K562 (cell line): ENCODE results near the gene TEAD3.

ENCODE experiments used
- SP2 ChIP-seq: IDR thresholded peaks from 2 replicates; pipeline ENCODE4 v1.6.1; 2011; ENCODE audit warnings: mild to moderate bottlenecking, low read depth, low read length, moderate library complexity; ENCODE audit not compliant: poor library complexity, severe bottlenecking; ENCODE audit errors: extremely low read depth
- TARDBP ChIP-seq: fragments of 450-650 bp; IDR thresholded peaks from 2 replicates; pipeline ENCODE4 v1.6.1; 2016
- TF ChIP-seq, protein P1 (sequence below): IDR thresholded peaks from 2 replicates; pipeline ENCODE4 v1.6.1; 2012; ENCODE audit warnings: low read depth, low read length, improper control_type of control experiment, borderline replicate concordance

DNA sequence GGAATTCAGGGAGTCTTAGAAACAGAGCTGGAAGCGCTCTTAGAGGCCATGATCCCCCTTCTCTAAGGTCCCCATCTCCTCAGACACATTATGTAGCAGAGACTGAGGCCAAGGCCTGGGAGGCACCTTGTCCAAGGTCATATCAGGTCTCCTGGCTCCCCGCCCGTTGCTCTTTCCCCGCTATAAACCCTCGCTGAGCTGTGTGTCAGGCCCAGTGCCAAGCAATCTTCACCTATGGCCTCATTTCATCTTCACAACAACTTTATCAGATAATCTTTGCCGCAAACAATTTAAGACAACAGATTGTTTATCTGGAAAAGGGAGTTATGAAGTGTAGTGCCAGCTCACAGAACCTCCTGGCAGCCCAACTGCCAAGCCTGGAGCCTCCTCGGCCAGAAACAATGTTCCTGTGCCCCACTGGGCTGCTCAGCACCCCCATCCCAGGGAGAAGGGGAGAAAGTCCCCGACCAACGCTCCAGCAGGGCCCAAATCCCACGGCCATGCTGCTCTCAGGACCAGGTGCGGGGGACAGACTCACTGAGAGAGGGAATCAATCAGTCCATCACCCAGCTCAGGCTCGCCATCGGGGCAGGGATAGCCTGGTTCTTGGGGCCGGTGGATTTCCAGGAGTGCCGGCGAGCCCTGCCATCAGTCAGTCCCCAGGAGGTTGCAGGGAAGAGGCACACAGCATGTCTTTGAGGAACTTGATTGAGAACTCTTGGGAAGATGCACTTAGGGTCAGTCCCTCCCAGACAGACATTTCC is 61.6 kb downstream of the TEAD3 start:
- no peak for TF ChIP-seq SP2
- no peak for TF ChIP-seq TARDBP
- TF ChIP-seq, protein P1, sequence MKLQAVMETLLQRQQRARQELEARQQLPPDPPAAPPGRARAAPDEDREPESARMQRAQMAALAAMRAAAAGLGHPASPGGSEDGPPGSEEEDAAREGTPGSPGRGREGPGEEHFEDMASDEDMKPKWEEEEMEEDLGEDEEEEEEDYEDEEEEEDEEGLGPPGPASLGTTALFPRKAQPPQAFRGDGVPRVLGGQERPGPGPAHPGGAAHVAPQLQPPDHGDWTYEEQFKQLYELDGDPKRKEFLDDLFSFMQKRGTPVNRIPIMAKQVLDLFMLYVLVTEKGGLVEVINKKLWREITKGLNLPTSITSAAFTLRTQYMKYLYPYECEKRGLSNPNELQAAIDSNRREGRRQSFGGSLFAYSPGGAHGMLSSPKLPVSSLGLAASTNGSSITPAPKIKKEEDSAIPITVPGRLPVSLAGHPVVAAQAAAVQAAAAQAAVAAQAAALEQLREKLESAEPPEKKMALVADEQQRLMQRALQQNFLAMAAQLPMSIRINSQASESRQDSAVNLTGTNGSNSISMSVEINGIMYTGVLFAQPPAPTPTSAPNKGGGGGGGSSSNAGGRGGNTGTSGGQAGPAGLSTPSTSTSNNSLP = no peak
